K562 (cell line): ENCODE results near the gene SLC5A2. TPM values are rescaled to one million over a fixed set of nuclear protein-coding genes. Genes with fewer than 3 reads are reported as not detected.

ENCODE experiments used
- CREB3 ChIP-seq: fragments of 450-650 bp; conservative IDR thresholded peaks from 2 replicates; pipeline ENCODE4 v1.6.1; 2016; ENCODE audit warnings: missing genetic modification characterization, low read depth, mild to moderate bottlenecking, missing compliant biosample characterization, moderate library complexity
- E2F3 ChIP-seq: fragments of 250-450 bp; sonication (Bioruptor Pico); IDR thresholded peaks from 2 replicates; pipeline ENCODE4 v1.4.0; 2020; ENCODE audit warnings: mild to moderate bottlenecking
- ELF1 ChIP-seq: fragments of 200-800 bp; sonication (Bioruptor generic); IDR thresholded peaks from 2 replicates; pipeline ENCODE4 v1.6.1; 2016; ENCODE audit warnings: missing genetic modification characterization, missing compliant biosample characterization
- FOXA1 ChIP-seq: fragments of 450-650 bp; IDR thresholded peaks from 2 replicates; pipeline ENCODE4 v1.6.1; 2016; ENCODE audit warnings: mild to moderate bottlenecking, borderline replicate concordance
- HMGXB4 ChIP-seq: sonication (generic); formaldehyde crosslinking; IDR thresholded peaks from 2 replicates; pipeline ENCODE4 v1.8.1; 2023; ENCODE audit warnings: mild to moderate bottlenecking, missing genetic modification reagents
- KLF16 ChIP-seq: IDR thresholded peaks from 2 replicates; pipeline ENCODE4 v1.6.1; 2016; ENCODE audit warnings: antibody characterized with exemption
- MYBL2 ChIP-seq, 2 experiments: fragments of 450-650 bp in 1 of 2; sonication (generic) in 1 of 2; formaldehyde crosslinking in 1 of 2; IDR thresholded peaks; 2 replicates each; pipeline versions ENCODE4 v1.6.1 to v1.8.1; 2017 to 2022; ENCODE audit warnings: borderline replicate concordance in 1 of 2, inconsistent platforms in 1 of 2, low read depth in 1 of 2, mild to moderate bottlenecking in 1 of 2, missing genetic modification reagents in 1 of 2, moderate library complexity in 1 of 2
- NFRKB ChIP-seq: fragments of 450-650 bp; IDR thresholded peaks from 2 replicates; pipeline ENCODE4 v1.6.1; 2016; ENCODE audit warnings: low read depth
- PCBP2 ChIP-seq: fragments of 200-400 bp; formaldehyde crosslinking; IDR thresholded peaks from 2 replicates; pipeline ENCODE4 v1.6.1; 2018; ENCODE audit warnings: low read length, low read depth, mild to moderate bottlenecking, moderate library complexity; ENCODE audit not compliant: poor library complexity, severe bottlenecking
- PHTF2 ChIP-seq: fragments of 250-450 bp; sonication (Bioruptor Pico); IDR thresholded peaks from 2 replicates; pipeline ENCODE4 v1.5.0; 2021; ENCODE audit warnings: mild to moderate bottlenecking
- RFX1 ChIP-seq: fragments of 450-650 bp; IDR thresholded peaks from 2 replicates; pipeline ENCODE4 v1.6.1; 2016; ENCODE audit warnings: mild to moderate bottlenecking, moderate library complexity
- SOX6 ChIP-seq: fragments of 450-650 bp; IDR thresholded peaks from 2 replicates; pipeline ENCODE4 v1.6.1; 2014; ENCODE audit warnings: mild to moderate bottlenecking
- TAF7 ChIP-seq: fragments of 450-650 bp; IDR thresholded peaks from 2 replicates; pipeline ENCODE4 v1.6.1; 2016; ENCODE audit warnings: missing genetic modification characterization, missing compliant biosample characterization
- ZNF12 ChIP-seq: sonication (generic); formaldehyde crosslinking; IDR thresholded peaks from 2 replicates; pipeline ENCODE4 v1.4.0; 2020; ENCODE audit warnings: mild to moderate bottlenecking, missing genetic modification reagents
- ZNF124 ChIP-seq: sonication (generic); formaldehyde crosslinking; IDR thresholded peaks from 2 replicates; pipeline ENCODE4 v1.8.1; 2022; ENCODE audit warnings: missing genetic modification reagents
- ZNF165 ChIP-seq: fragments of 250-450 bp; sonication (Bioruptor Pico); IDR thresholded peaks from 2 replicates; pipeline ENCODE4 v1.4.0; 2020; ENCODE audit warnings: borderline replicate concordance
- ZNF274 ChIP-seq: IDR thresholded peaks from 2 replicates; pipeline ENCODE4 v1.6.1; 2011; ENCODE audit warnings: low read depth, mild to moderate bottlenecking, low read length, moderate library complexity, borderline replicate concordance
- polyA plus RNA-seq, 8 experiments: library from polyadenylated mRNA; depleted of rRNA in 4 of 8; stranded (reverse) in 5 of 8; unstranded in 3 of 8; fragments of >200 nt; fragmentation: Nextera tagmentation in 2 of 8; fragmentation: Illumina TruSeq in 1 of 8; extraction: Ambion mirVana in 2 of 8; extraction: Trizol in 1 of 8; gene quantifications; 2 replicates each; pipeline versions ENCODE4 v1.2.1 to v1.2.3, GENCODE V29; 2011 to 2014; ENCODE audit warnings: inconsistent platforms in 1 of 8, missing spikeins in 1 of 8
- total RNA-seq, 7 experiments: library from RNA; depleted of rRNA in 6 of 7; stranded (reverse); fragments of >200 nt in 6 of 7; fragmentation: Illumina TruSeq in 2 of 7; extraction: Trizol in 2 of 7; gene quantifications; 2 replicates each; pipeline versions ENCODE4 v1.2.1 to v1.2.3, GENCODE V29; 2011 to 2021; ENCODE audit warnings: low replicate concordance in 1 of 7
- TF ChIP-seq, protein P1 (sequence below): IDR thresholded peaks from 3 replicates; pipeline ENCODE4 v1.6.1; 2011; ENCODE audit warnings: borderline replicate concordance, mild to moderate bottlenecking; ENCODE audit not compliant: insufficient read length, insufficient read depth
- TF ChIP-seq, protein P2 (sequence below): fragments of 450-650 bp; IDR thresholded peaks from 2 replicates; pipeline ENCODE4 v1.6.1; 2016
- TF ChIP-seq, protein P3 (sequence below), 2 experiments: IDR thresholded peaks; 2 replicates each; pipeline ENCODE4 v1.6.1; 2012; ENCODE audit warnings: improper control_type of control experiment in 2 of 2, low read depth in 2 of 2, low read length in 2 of 2, borderline replicate concordance in 1 of 2

The SLC5A2 gene
- total and polyA plus RNA-seq, 9 of the 15 experiments (the other 6 are each of a cell fraction or from before 2014, with no cell fraction given): 0.07 to 2.7 (median 2.2) TPM; not detected in 6

GRCh38 chr16:31453255-31454204 lies 29.4 kb upstream of the SLC5A2 start (continued):
- TF ChIP-seq MYBL2 (IDR thresholded peaks at IDR 0.05; ENCODE audit: low read depth) (no peak), MYBL2 (CRISPR knock-in tag; IDR thresholded peaks at IDR 0.05; ENCODE audit: borderline replicate concordance) (no peak), ZNF124 (no peak), ZNF274 (no peak), KLF16 (no peak), TAF7 (peak; percentile 60; the same call in 1 of the 2 replicates), PCBP2 (no peak), ZNF165 (CRISPR knock-in tag) (no peak), ELF1 (tag) (no peak), SOX6 (no peak), PHTF2 (CRISPR knock-in tag) (no peak), HMGXB4 (no peak), CREB3 (tag) (no peak), RFX1 (no peak), NFRKB (no peak; the same call in 1 of the 2 replicates), FOXA1 (no peak), E2F3 (CRISPR knock-in tag) (no peak), ZNF12 (CRISPR knock-in tag) (no peak)
- TF ChIP-seq, protein P1, sequence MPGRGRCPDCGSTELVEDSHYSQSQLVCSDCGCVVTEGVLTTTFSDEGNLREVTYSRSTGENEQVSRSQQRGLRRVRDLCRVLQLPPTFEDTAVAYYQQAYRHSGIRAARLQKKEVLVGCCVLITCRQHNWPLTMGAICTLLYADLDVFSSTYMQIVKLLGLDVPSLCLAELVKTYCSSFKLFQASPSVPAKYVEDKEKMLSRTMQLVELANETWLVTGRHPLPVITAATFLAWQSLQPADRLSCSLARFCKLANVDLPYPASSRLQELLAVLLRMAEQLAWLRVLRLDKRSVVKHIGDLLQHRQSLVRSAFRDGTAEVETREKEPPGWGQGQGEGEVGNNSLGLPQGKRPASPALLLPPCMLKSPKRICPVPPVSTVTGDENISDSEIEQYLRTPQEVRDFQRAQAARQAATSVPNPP: no peak
- TF ChIP-seq, protein P2, sequence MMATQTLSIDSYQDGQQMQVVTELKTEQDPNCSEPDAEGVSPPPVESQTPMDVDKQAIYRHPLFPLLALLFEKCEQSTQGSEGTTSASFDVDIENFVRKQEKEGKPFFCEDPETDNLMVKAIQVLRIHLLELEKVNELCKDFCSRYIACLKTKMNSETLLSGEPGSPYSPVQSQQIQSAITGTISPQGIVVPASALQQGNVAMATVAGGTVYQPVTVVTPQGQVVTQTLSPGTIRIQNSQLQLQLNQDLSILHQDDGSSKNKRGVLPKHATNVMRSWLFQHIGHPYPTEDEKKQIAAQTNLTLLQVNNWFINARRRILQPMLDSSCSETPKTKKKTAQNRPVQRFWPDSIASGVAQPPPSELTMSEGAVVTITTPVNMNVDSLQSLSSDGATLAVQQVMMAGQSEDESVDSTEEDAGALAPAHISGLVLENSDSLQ: peak; percentile 74
- TF ChIP-seq, protein P3, sequence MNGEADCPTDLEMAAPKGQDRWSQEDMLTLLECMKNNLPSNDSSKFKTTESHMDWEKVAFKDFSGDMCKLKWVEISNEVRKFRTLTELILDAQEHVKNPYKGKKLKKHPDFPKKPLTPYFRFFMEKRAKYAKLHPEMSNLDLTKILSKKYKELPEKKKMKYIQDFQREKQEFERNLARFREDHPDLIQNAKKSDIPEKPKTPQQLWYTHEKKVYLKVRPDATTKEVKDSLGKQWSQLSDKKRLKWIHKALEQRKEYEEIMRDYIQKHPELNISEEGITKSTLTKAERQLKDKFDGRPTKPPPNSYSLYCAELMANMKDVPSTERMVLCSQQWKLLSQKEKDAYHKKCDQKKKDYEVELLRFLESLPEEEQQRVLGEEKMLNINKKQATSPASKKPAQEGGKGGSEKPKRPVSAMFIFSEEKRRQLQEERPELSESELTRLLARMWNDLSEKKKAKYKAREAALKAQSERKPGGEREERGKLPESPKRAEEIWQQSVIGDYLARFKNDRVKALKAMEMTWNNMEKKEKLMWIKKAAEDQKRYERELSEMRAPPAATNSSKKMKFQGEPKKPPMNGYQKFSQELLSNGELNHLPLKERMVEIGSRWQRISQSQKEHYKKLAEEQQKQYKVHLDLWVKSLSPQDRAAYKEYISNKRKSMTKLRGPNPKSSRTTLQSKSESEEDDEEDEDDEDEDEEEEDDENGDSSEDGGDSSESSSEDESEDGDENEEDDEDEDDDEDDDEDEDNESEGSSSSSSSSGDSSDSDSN (IDR thresholded peaks at IDR 0.05; ENCODE audit: borderline replicate concordance in 1 of 2, low read depth in 2 of 2, low read length in 2 of 2): no peak
